ENCODE results near the gene ZSWIM5. TPM values are rescaled to one million over a fixed set of nuclear protein-coding genes. Genes with fewer than 3 reads are reported as not detected.
"Not testable (repeated sequence)": the region's sequence is repeated elsewhere in the genome, so short reads cannot be mapped to it uniquely, and the experiment has no call there.

Gene ZSWIM5
- polyA plus RNA-seq, 2 donors = 0.41 to 0.71 TPM

GRCh38 chr1:45177452-45177851 lies 29.0 kb downstream of the ZSWIM5 start:
- Histone ChIP-seq H3K36me3 (ENCODE audit: control insufficient read depth in 2 of 2, insufficient read depth in 2 of 2, low read length in 1 of 2) (no peaks in the 10 kb centered on the region), H3K27ac (ENCODE audit: low read depth in 2 of 2, low read length in 1 of 2) (no peak overlapping the region), H3K4me1 (ENCODE audit: control insufficient read depth in 2 of 2, insufficient read depth in 2 of 2, low read length in 1 of 2) (peaks cover 0 to 2% of the 10 kb centered on the region in 2 donors), H3K4me3 (ENCODE audit: low read depth in 1 of 2, low read length in 2 of 2) (no peak overlapping the region), H3K27me3 (ENCODE audit: control insufficient read depth in 1 of 2, insufficient read depth in 2 of 2, low read length in 2 of 2) (no peaks in the 10 kb centered on the region), H3K9me3 (ENCODE audit: control insufficient read depth in 2 of 2, insufficient read depth in 1 of 2, low read depth in 1 of 2, low read length in 1 of 2) (peaks cover 0 to 3% of the 10 kb centered on the region in 2 donors)
- 69 to 92% methylated on average over 1 of the region's 1 CpG for WGBS, 2 donors

DNA sequence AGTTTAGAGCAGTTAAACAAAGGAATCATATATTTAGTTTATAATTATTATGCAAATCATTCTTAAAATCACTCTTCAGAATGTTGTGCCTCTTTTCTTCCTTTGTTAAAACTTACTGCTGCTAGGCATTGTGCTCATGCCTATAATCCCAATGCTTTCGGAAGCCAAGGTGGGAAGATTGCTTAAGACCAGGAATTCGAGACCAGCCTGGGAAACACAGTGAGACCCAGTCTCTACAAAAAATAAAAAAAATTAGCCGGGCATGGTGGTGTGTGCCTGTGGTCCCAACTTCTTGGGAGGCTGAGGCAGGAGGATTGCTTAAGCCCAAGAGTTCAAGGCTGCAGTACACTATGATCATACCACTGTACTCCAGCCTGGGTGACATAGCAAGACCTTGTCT lies 33.6 kb downstream of the ZSWIM5 start:
- H3K4me3 ChIP-seq (ENCODE audit: low read depth in 1 of 2, low read length in 2 of 2) = no peak overlapping the region

DNA sequence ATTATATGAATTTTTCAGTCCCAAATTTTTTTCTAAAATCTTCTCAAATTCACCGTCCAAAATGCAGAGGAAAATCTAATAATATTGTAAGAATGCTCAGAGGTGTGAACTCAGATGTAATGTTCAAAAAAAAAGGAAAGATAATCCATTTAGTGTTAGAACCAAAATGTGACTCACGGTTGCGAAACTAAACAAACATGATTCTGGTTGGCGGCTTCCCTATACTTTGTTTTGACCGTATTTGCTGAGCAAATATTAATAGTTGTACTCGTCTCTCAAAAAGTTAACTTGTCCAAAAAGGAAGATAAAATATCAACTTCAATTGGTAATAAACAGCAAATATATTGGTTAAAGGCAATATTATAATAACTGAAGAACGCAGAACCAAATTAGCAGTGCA lies 34.4 kb downstream of the ZSWIM5 start:
- no peaks in the 10 kb centered on the region for H3K9me3 ChIP-seq (ENCODE audit: control insufficient read depth in 2 of 2, insufficient read depth in 1 of 2, low read depth in 1 of 2, low read length in 1 of 2)
- H3K27me3 ChIP-seq (ENCODE audit: control insufficient read depth in 1 of 2, insufficient read depth in 2 of 2, low read length in 2 of 2) = no peaks in the 10 kb centered on the region
- no peak overlapping the region for H3K27ac ChIP-seq (ENCODE audit: low read depth in 2 of 2, low read length in 1 of 2)
- H3K4me1 ChIP-seq (ENCODE audit: control insufficient read depth in 2 of 2, insufficient read depth in 2 of 2, low read length in 1 of 2) = no peaks in the 10 kb centered on the region
- WGBS, 2 donors = 39 to 46% methylated on average over 7 of the region's 7 CpGs
- no peaks in the 10 kb centered on the region for H3K36me3 ChIP-seq (ENCODE audit: control insufficient read depth in 2 of 2, insufficient read depth in 2 of 2, low read length in 1 of 2)
- H3K4me3 ChIP-seq (ENCODE audit: low read depth in 1 of 2, low read length in 2 of 2) = no peak overlapping the region

More for the DNA sequence above, 33.6 kb downstream of the ZSWIM5 start:
- Histone ChIP-seq H3K9me3 (ENCODE audit: control insufficient read depth in 2 of 2, insufficient read depth in 1 of 2, low read depth in 1 of 2, low read length in 1 of 2) (no peaks in the 10 kb centered on the region), H3K27ac (ENCODE audit: low read depth in 2 of 2, low read length in 1 of 2) (no peak overlapping the region), H3K36me3 (ENCODE audit: control insufficient read depth in 2 of 2, insufficient read depth in 2 of 2, low read length in 1 of 2) (no peaks in the 10 kb centered on the region), H3K4me1 (ENCODE audit: control insufficient read depth in 2 of 2, insufficient read depth in 2 of 2, low read length in 1 of 2) (no peaks in the 10 kb centered on the region), H3K27me3 (ENCODE audit: control insufficient read depth in 1 of 2, insufficient read depth in 2 of 2, low read length in 2 of 2) (no peaks in the 10 kb centered on the region)
- 59 to 76% methylated on average over 3 of the region's 3 CpGs for WGBS, 2 donors

DNA sequence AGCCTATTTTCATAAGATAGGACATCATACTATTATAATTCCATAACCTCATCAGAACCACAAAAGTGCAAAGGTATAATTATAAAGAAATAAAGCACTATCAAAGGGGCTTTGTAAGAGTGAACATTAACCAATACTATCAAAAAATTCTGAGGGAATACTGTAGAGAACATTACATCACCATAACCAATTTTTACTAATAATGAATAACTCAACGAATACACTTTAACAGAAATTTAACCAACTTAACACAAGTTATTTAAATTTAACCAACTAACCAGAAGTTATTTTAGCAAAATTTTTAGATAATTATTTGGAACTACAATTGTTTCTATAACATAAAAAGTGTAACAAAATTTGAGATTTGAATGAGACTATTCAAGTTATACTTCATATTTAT lies 34.8 kb downstream of the ZSWIM5 start:
- no peaks in the 10 kb centered on the region for H3K27me3 ChIP-seq (ENCODE audit: control insufficient read depth in 1 of 2, insufficient read depth in 2 of 2, low read length in 2 of 2)
- no peaks in the 10 kb centered on the region for H3K4me1 ChIP-seq (ENCODE audit: control insufficient read depth in 2 of 2, insufficient read depth in 2 of 2, low read length in 1 of 2)
- WGBS, 2 donors = 75 to 81% methylated on average over 1 of the region's 1 CpG
- no peak overlapping the region for H3K27ac ChIP-seq (ENCODE audit: low read depth in 2 of 2, low read length in 1 of 2)
- H3K4me3 ChIP-seq (ENCODE audit: low read depth in 1 of 2, low read length in 2 of 2) = no peak overlapping the region
- no peaks in the 10 kb centered on the region for H3K36me3 ChIP-seq (ENCODE audit: control insufficient read depth in 2 of 2, insufficient read depth in 2 of 2, low read length in 1 of 2)
- H3K9me3 ChIP-seq (ENCODE audit: control insufficient read depth in 2 of 2, insufficient read depth in 1 of 2, low read depth in 1 of 2, low read length in 1 of 2) = no peaks in the 10 kb centered on the region

DNA sequence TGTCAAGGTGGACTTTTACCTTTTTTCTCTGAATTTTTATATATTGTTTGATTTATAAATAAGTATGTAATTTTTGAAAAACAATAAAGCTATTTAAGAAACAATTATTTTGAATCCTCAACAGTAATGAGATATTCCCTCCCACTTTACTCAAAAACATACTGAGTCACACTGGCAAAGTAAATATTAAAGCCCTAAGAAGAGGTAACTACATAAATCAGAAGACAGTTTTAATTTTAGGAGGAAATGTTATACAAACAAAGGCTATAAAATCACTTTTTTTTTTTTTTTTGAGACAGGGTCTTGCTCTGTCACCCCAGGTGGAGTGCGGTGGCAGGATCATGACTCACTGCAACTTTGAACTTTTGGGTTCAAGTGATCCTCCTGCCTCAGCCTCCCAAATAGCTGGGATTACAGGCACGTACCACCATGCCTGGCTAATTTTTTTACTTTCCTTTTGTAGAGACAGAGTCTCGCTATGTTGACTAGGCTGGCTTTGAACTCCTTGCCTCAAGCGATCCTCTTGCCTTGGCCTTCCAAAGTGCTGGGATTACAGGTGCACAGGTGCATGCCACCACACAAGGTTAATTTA lies 36.2 kb downstream of the ZSWIM5 start:
- H3K27ac ChIP-seq (ENCODE audit: low read depth in 2 of 2, low read length in 1 of 2) = no peak overlapping the region
- no peaks in the 10 kb centered on the region for H3K27me3 ChIP-seq (ENCODE audit: control insufficient read depth in 1 of 2, insufficient read depth in 2 of 2, low read length in 2 of 2)
- H3K4me1 ChIP-seq (ENCODE audit: control insufficient read depth in 2 of 2, insufficient read depth in 2 of 2, low read length in 1 of 2) = no peaks in the 10 kb centered on the region
- 87 to 91% methylated on average over 4 of the region's 4 CpGs for WGBS, 2 donors
- H3K9me3 ChIP-seq (ENCODE audit: control insufficient read depth in 2 of 2, insufficient read depth in 1 of 2, low read depth in 1 of 2, low read length in 1 of 2) = no peaks in the 10 kb centered on the region
- H3K36me3 ChIP-seq (ENCODE audit: control insufficient read depth in 2 of 2, insufficient read depth in 2 of 2, low read length in 1 of 2) = no peaks in the 10 kb centered on the region
- no peak overlapping the region for H3K4me3 ChIP-seq (ENCODE audit: low read depth in 1 of 2, low read length in 2 of 2)

DNA sequence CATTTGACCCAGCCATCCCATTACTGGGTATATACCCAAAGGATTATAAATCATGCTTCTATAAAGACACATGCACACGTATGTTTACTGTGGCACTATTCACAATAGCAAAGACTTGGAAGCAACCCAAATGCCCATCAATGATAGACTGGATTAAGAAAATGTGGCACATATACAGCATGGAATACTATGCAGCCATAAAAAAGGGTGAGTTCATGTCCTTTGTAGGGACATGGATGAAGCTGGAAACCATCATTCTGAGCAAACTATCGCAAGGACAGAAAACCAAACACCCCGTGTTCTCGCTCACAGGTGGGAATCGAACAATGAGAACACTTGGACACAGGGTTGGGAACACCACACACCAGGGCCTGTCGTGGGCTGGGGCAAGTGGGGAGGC lies 38.5 kb downstream of the ZSWIM5 start:
- H3K9me3 ChIP-seq (ENCODE audit: control insufficient read depth in 2 of 2, insufficient read depth in 1 of 2, low read depth in 1 of 2, low read length in 1 of 2); H3K27me3 ChIP-seq (ENCODE audit: control insufficient read depth in 1 of 2, insufficient read depth in 2 of 2, low read length in 2 of 2); H3K36me3 ChIP-seq (ENCODE audit: control insufficient read depth in 2 of 2, insufficient read depth in 2 of 2, low read length in 1 of 2); H3K4me1 ChIP-seq (ENCODE audit: control insufficient read depth in 2 of 2, insufficient read depth in 2 of 2, low read length in 1 of 2); H3K27ac ChIP-seq (ENCODE audit: low read depth in 2 of 2, low read length in 1 of 2); H3K4me3 ChIP-seq (ENCODE audit: low read depth in 1 of 2, low read length in 2 of 2): not testable (repeated sequence)
- 94 to 95% methylated on average over 6 of the region's 6 CpGs for WGBS, 2 donors

- H3K4me1 ChIP-seq (ENCODE audit: control insufficient read depth in 2 of 2, insufficient read depth in 2 of 2, low read length in 1 of 2); H3K27ac ChIP-seq (ENCODE audit: low read depth in 2 of 2, low read length in 1 of 2); H3K4me3 ChIP-seq (ENCODE audit: low read depth in 1 of 2, low read length in 2 of 2); H3K9me3 ChIP-seq (ENCODE audit: control insufficient read depth in 2 of 2, insufficient read depth in 1 of 2, low read depth in 1 of 2, low read length in 1 of 2); H3K36me3 ChIP-seq (ENCODE audit: control insufficient read depth in 2 of 2, insufficient read depth in 2 of 2, low read length in 1 of 2); H3K27me3 ChIP-seq (ENCODE audit: control insufficient read depth in 1 of 2, insufficient read depth in 2 of 2, low read length in 2 of 2): not testable (repeated sequence)
- 90 to 93% methylated on average over 2 of the region's 2 CpGs for WGBS, 2 donors
Observed at GRCh38 chr1:45164307-45164706, 42.1 kb downstream of the ZSWIM5 start.

- H3K4me1 ChIP-seq (ENCODE audit: control insufficient read depth in 2 of 2, insufficient read depth in 2 of 2, low read length in 1 of 2); H3K9me3 ChIP-seq (ENCODE audit: control insufficient read depth in 2 of 2, insufficient read depth in 1 of 2, low read depth in 1 of 2, low read length in 1 of 2); H3K36me3 ChIP-seq (ENCODE audit: control insufficient read depth in 2 of 2, insufficient read depth in 2 of 2, low read length in 1 of 2); H3K27ac ChIP-seq (ENCODE audit: low read depth in 2 of 2, low read length in 1 of 2); H3K27me3 ChIP-seq (ENCODE audit: control insufficient read depth in 1 of 2, insufficient read depth in 2 of 2, low read length in 2 of 2); H3K4me3 ChIP-seq (ENCODE audit: low read depth in 1 of 2, low read length in 2 of 2): not testable (repeated sequence)
- 96 to 98% methylated on average over 3 of the region's 3 CpGs for WGBS, 2 donors
Observed at GRCh38 chr1:45163111-45163510, 43.3 kb downstream of the ZSWIM5 start.

DNA sequence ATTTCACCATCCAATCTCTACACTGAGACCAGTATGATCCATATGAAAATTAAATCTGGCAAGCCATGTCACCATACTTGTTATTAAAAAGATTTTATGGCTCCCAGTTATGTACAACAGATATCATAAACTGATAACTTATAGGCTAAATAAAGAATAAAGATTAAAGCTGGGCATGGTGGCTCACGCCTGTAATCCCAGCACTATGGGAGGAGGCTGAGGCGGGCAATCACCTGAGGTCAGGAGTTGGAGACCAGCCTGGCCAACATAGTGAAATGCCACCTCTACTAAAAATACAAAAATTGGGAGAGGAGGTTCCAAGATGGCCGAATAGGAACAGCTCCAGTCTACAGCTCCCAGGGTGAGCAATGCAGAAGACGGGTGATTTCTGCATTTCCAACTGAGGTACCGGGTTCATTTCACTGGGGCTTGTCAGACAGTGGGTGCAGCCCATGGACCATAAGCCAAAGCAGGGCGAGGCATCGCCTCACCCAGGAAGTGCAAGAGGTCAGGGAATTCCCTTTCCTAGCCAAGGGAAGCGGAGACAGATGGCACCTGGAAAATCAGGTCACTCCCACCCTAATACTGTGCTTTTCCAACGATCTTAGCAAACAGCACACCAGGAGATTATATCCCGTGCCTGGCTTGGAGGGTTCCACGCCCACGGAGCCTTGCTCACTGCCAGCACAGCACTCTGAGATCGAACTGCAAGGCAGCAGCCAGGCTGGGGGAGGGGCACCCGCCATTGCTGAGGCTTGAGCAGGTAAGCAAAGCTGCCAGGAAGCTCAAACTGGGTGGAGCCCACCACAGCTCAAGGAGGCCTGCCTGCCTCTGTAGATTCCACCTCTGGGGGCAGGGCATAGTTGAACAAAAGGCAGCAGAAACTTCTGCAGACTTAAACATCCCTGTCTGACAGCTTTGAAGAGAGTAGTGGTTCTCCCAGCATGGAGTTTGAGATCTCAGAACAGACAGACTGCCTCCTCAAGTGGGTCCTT lies 44.1 kb downstream of the ZSWIM5 start:
- WGBS, 2 donors = 79% methylated on average over 14 of the region's 14 CpGs
- not testable (repeated sequence) for H3K9me3 ChIP-seq (ENCODE audit: control insufficient read depth in 2 of 2, insufficient read depth in 1 of 2, low read depth in 1 of 2, low read length in 1 of 2)

GRCh38 chr1:45155957-45156356 lies 50.4 kb downstream of the ZSWIM5 start:
- H3K27ac ChIP-seq (ENCODE audit: low read depth in 2 of 2, low read length in 1 of 2) = no peak overlapping the region
- H3K9me3 ChIP-seq (ENCODE audit: control insufficient read depth in 2 of 2, insufficient read depth in 1 of 2, low read depth in 1 of 2, low read length in 1 of 2) = no peaks in the 10 kb centered on the region
- H3K4me3 ChIP-seq (ENCODE audit: low read depth in 1 of 2, low read length in 2 of 2) = no peak overlapping the region
- H3K4me1 ChIP-seq (ENCODE audit: control insufficient read depth in 2 of 2, insufficient read depth in 2 of 2, low read length in 1 of 2) = no peaks in the 10 kb centered on the region
- no peaks in the 10 kb centered on the region for H3K27me3 ChIP-seq (ENCODE audit: control insufficient read depth in 1 of 2, insufficient read depth in 2 of 2, low read length in 2 of 2)
- H3K36me3 ChIP-seq (ENCODE audit: control insufficient read depth in 2 of 2, insufficient read depth in 2 of 2, low read length in 1 of 2) = no peaks in the 10 kb centered on the region

More for the DNA sequence above, 44.1 kb downstream of the ZSWIM5 start:
- not testable (repeated sequence) for H3K36me3 ChIP-seq (ENCODE audit: control insufficient read depth in 2 of 2, insufficient read depth in 2 of 2, low read length in 1 of 2); H3K27ac ChIP-seq (ENCODE audit: low read depth in 2 of 2, low read length in 1 of 2); H3K4me3 ChIP-seq (ENCODE audit: low read depth in 1 of 2, low read length in 2 of 2); H3K27me3 ChIP-seq (ENCODE audit: control insufficient read depth in 1 of 2, insufficient read depth in 2 of 2, low read length in 2 of 2); H3K4me1 ChIP-seq (ENCODE audit: control insufficient read depth in 2 of 2, insufficient read depth in 2 of 2, low read length in 1 of 2)
